Measurements from ENCODE around the gene SLC19A1. TPM values are rescaled to one million over a fixed set of nuclear protein-coding genes. Genes with fewer than 3 reads are reported as not detected.

SLC19A1 gene
- total RNA-seq, 4 donors from 2014 or later: 3.3 to 27.9 (median 11.4) TPM

DNA sequence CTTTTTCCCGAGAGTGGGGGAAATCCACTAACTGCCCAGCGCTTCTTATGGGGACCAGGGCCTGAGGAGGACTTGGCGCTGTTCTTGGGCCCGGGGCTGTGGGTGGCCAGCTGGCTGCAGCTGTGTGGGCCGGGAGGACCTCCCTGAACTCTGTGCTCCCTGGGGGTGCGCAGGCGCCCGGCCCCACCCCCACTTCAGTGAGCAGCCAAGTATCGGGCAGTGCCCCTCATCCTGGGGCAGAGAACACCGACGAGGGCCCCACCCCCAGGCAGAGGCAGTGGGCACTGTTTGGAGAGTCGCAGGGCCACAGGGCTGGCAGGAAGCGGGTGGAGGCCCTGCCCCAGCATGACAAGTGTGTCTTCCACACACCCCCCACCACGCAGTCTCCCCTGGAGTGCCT is 32.5 kb upstream of the SLC19A1 start:
- H3K27ac ChIP-seq: peak overlapping the region in 2 of 4 donors; percentile 12 to 81
- peaks cover 0 to 28% (median 2%) of the 10 kb centered on the region in 4 donors for H3K4me1 ChIP-seq
- peak in 1 of 2 donors; percentile 3 for DNase-seq (ENCODE audit: low spot score in 2 of 2)
- no peak overlapping the region for H3K4me3 ChIP-seq
- no peaks in the 10 kb centered on the region for H3K27me3 ChIP-seq
- TF ChIP-seq POLR2A (IDR thresholded peaks at IDR 0.05) (no peak), EP300 (IDR thresholded peaks at IDR 0.05) (no peak)
- TF ChIP-seq, protein P1, sequence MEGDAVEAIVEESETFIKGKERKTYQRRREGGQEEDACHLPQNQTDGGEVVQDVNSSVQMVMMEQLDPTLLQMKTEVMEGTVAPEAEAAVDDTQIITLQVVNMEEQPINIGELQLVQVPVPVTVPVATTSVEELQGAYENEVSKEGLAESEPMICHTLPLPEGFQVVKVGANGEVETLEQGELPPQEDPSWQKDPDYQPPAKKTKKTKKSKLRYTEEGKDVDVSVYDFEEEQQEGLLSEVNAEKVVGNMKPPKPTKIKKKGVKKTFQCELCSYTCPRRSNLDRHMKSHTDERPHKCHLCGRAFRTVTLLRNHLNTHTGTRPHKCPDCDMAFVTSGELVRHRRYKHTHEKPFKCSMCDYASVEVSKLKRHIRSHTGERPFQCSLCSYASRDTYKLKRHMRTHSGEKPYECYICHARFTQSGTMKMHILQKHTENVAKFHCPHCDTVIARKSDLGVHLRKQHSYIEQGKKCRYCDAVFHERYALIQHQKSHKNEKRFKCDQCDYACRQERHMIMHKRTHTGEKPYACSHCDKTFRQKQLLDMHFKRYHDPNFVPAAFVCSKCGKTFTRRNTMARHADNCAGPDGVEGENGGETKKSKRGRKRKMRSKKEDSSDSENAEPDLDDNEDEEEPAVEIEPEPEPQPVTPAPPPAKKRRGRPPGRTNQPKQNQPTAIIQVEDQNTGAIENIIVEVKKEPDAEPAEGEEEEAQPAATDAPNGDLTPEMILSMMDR (IDR thresholded peaks at IDR 0.05): no peak
- 38 to 66% methylated on average over 6 to 12 of the region's 14 CpGs for WGBS, 2 donors
- no peaks in the 10 kb centered on the region for H3K36me3 ChIP-seq
- no peaks in the 10 kb centered on the region for H3K9me3 ChIP-seq

- WGBS, 2 donors: 53 to 59% methylated on average over 18 to 22 of the region's 25 CpGs
- peaks cover 0 to 28% (median 2%) of the 10 kb centered on the region in 4 donors for H3K4me1 ChIP-seq
- no peaks in the 10 kb centered on the region for H3K27me3 ChIP-seq
- no peak overlapping the region for H3K4me3 ChIP-seq
- H3K36me3 ChIP-seq: no peaks in the 10 kb centered on the region
- no peaks in the 10 kb centered on the region for H3K9me3 ChIP-seq
- peak overlapping the region in 3 of 4 donors; percentile 12 to 81 (median 34) for H3K27ac ChIP-seq
- TF ChIP-seq POLR2A (IDR thresholded peaks at IDR 0.05) (no peak), EP300 (IDR thresholded peaks at IDR 0.05) (no peak)
- TF ChIP-seq, protein P1 (IDR thresholded peaks at IDR 0.05): no peak
- peak in 1 of 2 donors; percentile 11 for DNase-seq (ENCODE audit: low spot score in 2 of 2)
Observed at GRCh38 chr21:45574081-45574501, 31.9 kb upstream of the SLC19A1 start.

DNA sequence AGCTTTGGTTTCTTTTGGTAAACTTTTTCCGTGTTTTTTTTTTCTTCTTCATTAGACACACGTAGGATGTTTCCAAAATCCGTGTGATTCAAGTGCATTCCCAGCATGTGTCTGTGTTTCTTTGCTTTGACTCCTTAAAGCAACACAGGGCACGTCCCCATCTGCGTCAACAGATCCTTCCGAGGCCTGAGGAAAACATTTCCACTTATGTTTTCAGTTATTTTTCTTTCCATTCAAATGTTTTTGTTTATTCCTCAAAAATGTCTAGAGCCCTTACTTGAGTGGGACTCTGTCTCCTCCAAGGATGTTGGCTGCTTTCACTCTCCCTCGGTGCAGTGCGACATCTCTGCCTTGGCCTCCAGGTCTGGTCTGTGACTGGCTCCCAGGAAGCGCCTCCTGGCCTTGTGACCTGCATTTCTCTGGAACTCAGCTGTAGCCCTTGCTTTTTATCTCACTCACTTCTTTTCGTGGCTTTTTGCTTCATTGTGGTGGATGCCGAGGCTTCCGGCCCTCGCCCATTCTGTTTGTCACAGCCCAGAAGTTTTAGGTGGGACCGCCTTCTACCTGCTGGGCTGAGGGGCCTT is 31.3 kb upstream of the SLC19A1 start:
- Histone ChIP-seq H3K4me3 (no peak overlapping the region), H3K27me3 (no peaks in the 10 kb centered on the region), H3K4me1 (peaks cover 0 to 28% (median 2%) of the 10 kb centered on the region in 4 donors), H3K36me3 (no peaks in the 10 kb centered on the region), H3K9me3 (no peaks in the 10 kb centered on the region), H3K27ac (peak overlapping the region in 2 of 4 donors; percentile 50 to 81)
- no peak for TF ChIP-seq EP300 (IDR thresholded peaks at IDR 0.05)
- no peak for TF ChIP-seq POLR2A (IDR thresholded peaks at IDR 0.05)
- TF ChIP-seq, protein P1 (IDR thresholded peaks at IDR 0.05): no peak
- 63 to 66% methylated on average over 14 of the region's 14 CpGs for WGBS, 2 donors
- DNase-seq (ENCODE audit: low spot score in 2 of 2): no peak

GRCh38 chr21:45572783-45573451 is 30.7 kb upstream of the SLC19A1 start:
- peaks cover 0 to 28% (median 2%) of the 10 kb centered on the region in 4 donors for H3K4me1 ChIP-seq

More at GRCh38 chr21:45572783-45573451, 30.7 kb upstream of the SLC19A1 start:
- H3K9me3 ChIP-seq: no peaks in the 10 kb centered on the region
- H3K36me3 ChIP-seq: no peaks in the 10 kb centered on the region
- H3K4me3 ChIP-seq: no peak overlapping the region
- H3K27ac ChIP-seq: peak overlapping the region in 2 of 4 donors; percentile 50 to 81
- TF ChIP-seq, protein P1 (IDR thresholded peaks at IDR 0.05): no peak
- TF ChIP-seq POLR2A (IDR thresholded peaks at IDR 0.05) (no peak), EP300 (IDR thresholded peaks at IDR 0.05) (peak in 1 of 2 donors; percentile 24)
- peak in 1 of 2 donors; percentile 20 for DNase-seq (ENCODE audit: low spot score in 2 of 2)
- WGBS, 2 donors: 65 to 70% methylated on average over 11 of the region's 11 CpGs
- H3K27me3 ChIP-seq: no peaks in the 10 kb centered on the region

All from tibial nerve (tissue), 4 donors.